ENCODE measurements around the gene RALGPS2. TPM values are rescaled to one million over a fixed set of nuclear protein-coding genes. Genes with fewer than 3 reads are reported as not detected.

Gene RALGPS2
- polyA plus RNA-seq, 3 donors = 2.0 to 4.2 (median 2.3) TPM

DNA sequence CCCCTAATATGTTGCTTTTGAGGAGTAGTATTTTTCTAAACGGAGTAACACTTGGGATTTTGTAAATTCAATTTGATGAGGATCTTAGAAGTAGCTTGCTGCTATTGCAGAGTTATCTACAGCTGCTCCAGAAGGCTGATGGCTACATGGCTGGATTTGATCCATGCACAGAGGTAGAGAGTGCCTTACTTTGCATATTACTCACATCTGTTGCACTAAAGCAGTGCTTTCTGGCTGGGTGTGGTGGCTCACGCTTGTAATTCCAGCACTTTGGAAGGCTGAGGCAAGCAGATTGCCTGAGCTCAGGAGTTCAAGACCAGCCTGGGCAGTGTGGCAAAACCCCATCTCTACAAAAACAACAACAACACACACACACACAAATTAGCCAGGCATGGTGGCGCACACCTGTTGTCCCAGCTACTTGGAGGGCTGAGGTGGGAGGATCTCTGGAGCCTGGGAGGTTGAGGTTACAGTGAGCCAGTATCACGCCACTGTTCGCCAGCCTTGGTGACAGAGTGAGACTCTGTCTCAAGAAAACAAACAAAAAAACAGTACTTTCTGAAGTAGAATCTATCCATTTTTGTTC, 24.6 kb downstream of the RALGPS2 start:
- no peak overlapping the region for H3K27ac ChIP-seq (ENCODE audit: low read depth in 1 of 2, low read length in 2 of 2)
- no peaks in the 10 kb centered on the region for H3K4me1 ChIP-seq (ENCODE audit: control insufficient read depth in 1 of 2, insufficient read depth in 2 of 2, low read length in 2 of 2)
- peaks cover 1 to 4% of the 10 kb centered on the region in 2 donors for H3K9me3 ChIP-seq (replicated peaks in 1 of 2; ENCODE audit: control insufficient read depth in 1 of 2, insufficient read depth in 1 of 2, low read length in 2 of 2)
- peaks cover 1 to 9% (median 6%) of the 10 kb centered on the region in 7 donors for H3K9me3 Mint-ChIP-seq
- TF ChIP-seq, protein P1, sequence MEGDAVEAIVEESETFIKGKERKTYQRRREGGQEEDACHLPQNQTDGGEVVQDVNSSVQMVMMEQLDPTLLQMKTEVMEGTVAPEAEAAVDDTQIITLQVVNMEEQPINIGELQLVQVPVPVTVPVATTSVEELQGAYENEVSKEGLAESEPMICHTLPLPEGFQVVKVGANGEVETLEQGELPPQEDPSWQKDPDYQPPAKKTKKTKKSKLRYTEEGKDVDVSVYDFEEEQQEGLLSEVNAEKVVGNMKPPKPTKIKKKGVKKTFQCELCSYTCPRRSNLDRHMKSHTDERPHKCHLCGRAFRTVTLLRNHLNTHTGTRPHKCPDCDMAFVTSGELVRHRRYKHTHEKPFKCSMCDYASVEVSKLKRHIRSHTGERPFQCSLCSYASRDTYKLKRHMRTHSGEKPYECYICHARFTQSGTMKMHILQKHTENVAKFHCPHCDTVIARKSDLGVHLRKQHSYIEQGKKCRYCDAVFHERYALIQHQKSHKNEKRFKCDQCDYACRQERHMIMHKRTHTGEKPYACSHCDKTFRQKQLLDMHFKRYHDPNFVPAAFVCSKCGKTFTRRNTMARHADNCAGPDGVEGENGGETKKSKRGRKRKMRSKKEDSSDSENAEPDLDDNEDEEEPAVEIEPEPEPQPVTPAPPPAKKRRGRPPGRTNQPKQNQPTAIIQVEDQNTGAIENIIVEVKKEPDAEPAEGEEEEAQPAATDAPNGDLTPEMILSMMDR (IDR thresholded peaks at IDR 0.05) = no peak
- H3K36me3 ChIP-seq (replicated peaks in 1 of 2; ENCODE audit: control insufficient read depth in 1 of 2, insufficient read depth in 2 of 2, low read length in 2 of 2) = no peaks in the 10 kb centered on the region
- 92% methylated on average over 2 of the region's 5 CpGs for WGBS (ENCODE audit: insufficient coverage)
- H2AFZ ChIP-seq (ENCODE audit: insufficient read depth, low read depth, low read length, poor library complexity, severe bottlenecking) = no peak overlapping the region
- intact Hi-C loops (cut with micrococcal nuclease) = loop anchor here (5.0 kb wide), 2 partner anchors 202 to 207 kb away; no protein-coding TSS in a partner anchor
- H3K4me3 ChIP-seq (replicated peaks in 1 of 3; ENCODE audit: low read depth in 2 of 3, low read length in 3 of 3) = no peak overlapping the region
- peaks cover 0 to 2% (median 0%) of the 10 kb centered on the region in 3 donors for H3K27me3 Mint-ChIP-seq (ENCODE audit: low read depth in 3 of 3)
- no peaks in the 10 kb centered on the region for H3K79me2 ChIP-seq (ENCODE audit: insufficient read depth, low read length)
- peak overlapping the region in 1 of 7 donors; percentile 54 for H3K27ac Mint-ChIP-seq
- no peak for DNase-seq
- H3K4me1 Mint-ChIP-seq = no peaks in the 10 kb centered on the region
- H3K36me3 Mint-ChIP-seq = peaks cover 0 to 2% of the 10 kb centered on the region in 2 donors
- no peak overlapping the region for H3K4me2 ChIP-seq (replicated peaks; ENCODE audit: extremely low read depth, low read length, poor library complexity, severe bottlenecking)
- H3K4me3 Mint-ChIP-seq = no peak overlapping the region
- H3K27me3 ChIP-seq (ENCODE audit: control insufficient read depth in 2 of 2, insufficient read depth in 2 of 2, low read length in 2 of 2) = no peaks in the 10 kb centered on the region
- no peak overlapping the region for H3K9ac ChIP-seq (ENCODE audit: insufficient read depth, low read length, poor library complexity, severe bottlenecking)
- no peaks in the 10 kb centered on the region for H4K20me1 ChIP-seq (ENCODE audit: insufficient read depth, low read length)

- Histone ChIP-seq H3K36me3 (replicated peaks in 1 of 2; ENCODE audit: control insufficient read depth in 1 of 2, insufficient read depth in 2 of 2, low read length in 2 of 2) (no peaks in the 10 kb centered on the region), H3K9me3 (replicated peaks in 1 of 2; ENCODE audit: control insufficient read depth in 1 of 2, insufficient read depth in 1 of 2, low read length in 2 of 2) (peaks cover 4 to 6% of the 10 kb centered on the region in 2 donors), H3K79me2 (ENCODE audit: insufficient read depth, low read length) (no peaks in the 10 kb centered on the region), H2AFZ (ENCODE audit: insufficient read depth, low read depth, low read length, poor library complexity, severe bottlenecking) (no peak overlapping the region), H4K20me1 (ENCODE audit: insufficient read depth, low read length) (no peaks in the 10 kb centered on the region), H3K4me2 (replicated peaks; ENCODE audit: extremely low read depth, low read length, poor library complexity, severe bottlenecking) (no peak overlapping the region), H3K4me1 (ENCODE audit: control insufficient read depth in 1 of 2, insufficient read depth in 2 of 2, low read length in 2 of 2) (no peaks in the 10 kb centered on the region), H3K27ac (ENCODE audit: low read depth in 1 of 2, low read length in 2 of 2) (no peak overlapping the region), H3K9ac (ENCODE audit: insufficient read depth, low read length, poor library complexity, severe bottlenecking) (no peak overlapping the region), H3K4me3 (replicated peaks in 1 of 3; ENCODE audit: low read depth in 2 of 3, low read length in 3 of 3) (no peak overlapping the region), H3K27me3 (ENCODE audit: control insufficient read depth in 2 of 2, insufficient read depth in 2 of 2, low read length in 2 of 2) (no peaks in the 10 kb centered on the region)
- H3K36me3 Mint-ChIP-seq = peaks cover 2 to 3% of the 10 kb centered on the region in 2 donors
- H3K27me3 Mint-ChIP-seq (ENCODE audit: low read depth in 3 of 3) = peaks cover 0 to 2% (median 0%) of the 10 kb centered on the region in 3 donors
- WGBS (ENCODE audit: insufficient coverage) = 77% methylated on average over 3 of the region's 4 CpGs
- intact Hi-C loops (cut with micrococcal nuclease) = loop anchor here (5.0 kb wide), 2 partner anchors 204 to 209 kb away; no protein-coding TSS in a partner anchor
- TF ChIP-seq, protein P1 (IDR thresholded peaks at IDR 0.05) = no peak
- no peaks in the 10 kb centered on the region for H3K4me1 Mint-ChIP-seq
- H3K27ac Mint-ChIP-seq = no peak overlapping the region
- H3K4me3 Mint-ChIP-seq = no peak overlapping the region
- no peak for DNase-seq
- H3K9me3 Mint-ChIP-seq = peaks cover 7 to 17% (median 15%) of the 10 kb centered on the region in 7 donors
Observed at GRCh38 chr1:178751046-178751445, 26.0 kb downstream of the RALGPS2 start.
